HUES6 (cell line): ENCODE measurements around the gene TSPAN33.
A peak's percentile ranks its signal among the peaks of the same experiment; 100 is the strongest.

Experiments
- H3K27ac ChIP-seq: 2 replicates; pipeline ENCODE4 v1.7.0; 2013; ENCODE audit warnings: low read depth, mild to moderate bottlenecking, low read length, inconsistent platforms
- H3K27me3 ChIP-seq: 2 replicates; pipeline ENCODE4 v1.6.1; 2013; ENCODE audit warnings: low read length; ENCODE audit not compliant: control insufficient read depth, insufficient read depth
- H3K36me3 ChIP-seq: 2 replicates; pipeline ENCODE4 v1.6.1; 2013; ENCODE audit warnings: low read length; ENCODE audit not compliant: control insufficient read depth, insufficient read depth
- H3K4me1 ChIP-seq: 2 replicates; pipeline ENCODE4 v1.6.1; 2013; ENCODE audit warnings: low read length; ENCODE audit not compliant: control insufficient read depth, insufficient read depth
- H3K4me3 ChIP-seq: 2 replicates; pipeline ENCODE4 v1.5.1; 2013; ENCODE audit warnings: low read depth, low read length
- H3K9ac ChIP-seq: one replicate; pipeline ENCODE4 v1.6.1; 2013; ENCODE audit warnings: mild to moderate bottlenecking, low read length
- H3K9me3 ChIP-seq: 2 replicates; pipeline ENCODE4 v1.6.1; 2013; ENCODE audit warnings: low read depth, low read length; ENCODE audit not compliant: control insufficient read depth, insufficient read depth

TSPAN33 gene

GRCh38 chr7:129144095-129144833, at the start of gene TSPAN33:
Gene TSPAN33, plus strand, starts transcription at chr7:129144707. Its CDS starts 274 bp downstream, at chr7:129144981.
- H3K36me3 ChIP-seq: no peaks in the 10 kb centered on the region
- no peak within 1 kb of the TSS for H3K9ac ChIP-seq
- H3K9me3 ChIP-seq: no peaks in the 10 kb centered on the region
- H3K4me1 ChIP-seq: no peaks in the 10 kb centered on the region
- H3K27ac ChIP-seq: no peak within 1 kb of the TSS
- H3K27me3 ChIP-seq: peaks cover 42% of the 10 kb centered on the region
- H3K4me3 ChIP-seq: peak within 1 kb of the TSS; percentile 59

GRCh38 chr7:129095258-129095657, 49.2 kb upstream of the TSPAN33 start:
- no peaks in the 10 kb centered on the region for H3K27me3 ChIP-seq
- no peak overlapping the region for H3K4me3 ChIP-seq
- H3K9me3 ChIP-seq: no peaks in the 10 kb centered on the region
- no peak overlapping the region for H3K9ac ChIP-seq
- no peak overlapping the region for H3K27ac ChIP-seq
- H3K36me3 ChIP-seq: no peaks in the 10 kb centered on the region
- H3K4me1 ChIP-seq: peaks cover 3% of the 10 kb centered on the region; the same call in 1 of the 2 replicates

GRCh38 chr7:129098409-129099084, 46.0 kb upstream of the TSPAN33 start:
- no peaks in the 10 kb centered on the region for H3K36me3 ChIP-seq
- H3K27me3 ChIP-seq: no peaks in the 10 kb centered on the region
- no peak overlapping the region for H3K27ac ChIP-seq
- no peak overlapping the region for H3K4me3 ChIP-seq
- H3K9me3 ChIP-seq: no peaks in the 10 kb centered on the region
- peaks cover 5% of the 10 kb centered on the region; the same call in 1 of the 2 replicates for H3K4me1 ChIP-seq
- H3K9ac ChIP-seq: no peak overlapping the region

GRCh38 chr7:129100827-129101166, 43.7 kb upstream of the TSPAN33 start:
- no peaks in the 10 kb centered on the region for H3K27me3 ChIP-seq
- H3K4me1 ChIP-seq: peaks cover 5% of the 10 kb centered on the region; the same call in 1 of the 2 replicates
- H3K9me3 ChIP-seq: no peaks in the 10 kb centered on the region
- no peaks in the 10 kb centered on the region for H3K36me3 ChIP-seq
- no peak overlapping the region for H3K9ac ChIP-seq
- H3K27ac ChIP-seq: no peak overlapping the region
- H3K4me3 ChIP-seq: no peak overlapping the region

GRCh38 chr7:129101746-129102145, 42.8 kb upstream of the TSPAN33 start:
- Histone ChIP-seq H3K36me3 (no peaks in the 10 kb centered on the region), H3K9ac (no peak overlapping the region), H3K9me3 (no peaks in the 10 kb centered on the region), H3K27me3 (no peaks in the 10 kb centered on the region), H3K4me3 (no peak overlapping the region), H3K27ac (no peak overlapping the region), H3K4me1 (peaks cover 5% of the 10 kb centered on the region; the same call in 1 of the 2 replicates)

GRCh38 chr7:129103561-129104324, 40.8 kb upstream of the TSPAN33 start:
- Histone ChIP-seq H3K9ac (no peak overlapping the region), H3K27ac (no peak overlapping the region), H3K27me3 (no peaks in the 10 kb centered on the region), H3K9me3 (no peaks in the 10 kb centered on the region), H3K36me3 (no peaks in the 10 kb centered on the region), H3K4me3 (no peak overlapping the region), H3K4me1 (peaks cover 5% of the 10 kb centered on the region; the same call in 1 of the 2 replicates)

GRCh38 chr7:129108581-129108980, 35.9 kb upstream of the TSPAN33 start:
- Histone ChIP-seq H3K9me3 (no peaks in the 10 kb centered on the region), H3K36me3 (no peaks in the 10 kb centered on the region), H3K27me3 (no peaks in the 10 kb centered on the region), H3K4me1 (peaks cover 10% of the 10 kb centered on the region), H3K9ac (no peak overlapping the region), H3K4me3 (no peak overlapping the region), H3K27ac (no peak overlapping the region)

GRCh38 chr7:129110258-129110981, 34.1 kb upstream of the TSPAN33 start:
- no peaks in the 10 kb centered on the region for H3K27me3 ChIP-seq
- no peaks in the 10 kb centered on the region for H3K36me3 ChIP-seq
- no peak overlapping the region for H3K4me3 ChIP-seq
- H3K27ac ChIP-seq: peak overlapping the region; percentile 38; the same call in 1 of the 2 replicates
- H3K9me3 ChIP-seq: no peaks in the 10 kb centered on the region
- H3K4me1 ChIP-seq: peaks cover 10% of the 10 kb centered on the region
- H3K9ac ChIP-seq: no peak overlapping the region

- H3K4me1 ChIP-seq: peaks cover 10% of the 10 kb centered on the region
- no peaks in the 10 kb centered on the region for H3K27me3 ChIP-seq
- no peak overlapping the region for H3K9ac ChIP-seq
- 0 out of 2 replicates have a peak overlapping the region, but pooled peaks have one; percentile 38 for H3K27ac ChIP-seq
- no peaks in the 10 kb centered on the region for H3K9me3 ChIP-seq
- H3K36me3 ChIP-seq: no peaks in the 10 kb centered on the region
- H3K4me3 ChIP-seq: no peak overlapping the region
Observed at GRCh38 chr7:129110982-129111376, 33.5 kb upstream of the TSPAN33 start.

GRCh38 chr7:129115676-129116075, 28.8 kb upstream of the TSPAN33 start:
- Histone ChIP-seq H3K4me1 (peaks cover 4% of the 10 kb centered on the region; the same call in 1 of the 2 replicates), H3K9me3 (peaks cover 18% of the 10 kb centered on the region), H3K4me3 (no peak overlapping the region), H3K9ac (no peak overlapping the region), H3K27ac (no peak overlapping the region), H3K36me3 (no peaks in the 10 kb centered on the region), H3K27me3 (no peaks in the 10 kb centered on the region)
